B cell (primary cell): ENCODE measurements around the gene GUCD1. TPM values are rescaled to one million over a fixed set of nuclear protein-coding genes. Genes with fewer than 3 reads are reported as not detected.

Experiments used
- ATAC-seq: fragments of 200-7000 bp; cut with Tn5 transposase; one replicate; pipeline ENCODE4 v1.10.0; 2021; ENCODE audit warnings: low read depth, mild to moderate bottlenecking, moderate number of reproducible peaks, moderate library complexity
- CTCF ChIA-PET: fragments of 350-600 bp; sonication (Branson Sonifier 250); formaldehyde crosslinking; loops from one replicate; lab custom pipeline; 2021; ENCODE audit warnings: antibody characterized with exemption, inconsistent platforms; lab: Charles Lee
- POLR2A ChIA-PET: fragments of 350-600 bp; sonication (Branson Sonifier 250); formaldehyde crosslinking; loops from one replicate; lab custom pipeline; 2021; ENCODE audit warnings: antibody characterized with exemption; lab: Charles Lee
- DNase-seq: peaks from one replicate; pipeline ENCODE4 v3.0.0; 2013
- H2AFZ ChIP-seq: 2 replicates; pipeline ENCODE4 v1.6.1; 2012; ENCODE audit warnings: mild to moderate bottlenecking, low read depth, low read length; ENCODE audit not compliant: insufficient read depth, poor library complexity, severe bottlenecking
- H3K27ac ChIP-seq, 2 donors: 1 replicate in 1 of 2; 2 replicates in 1 of 2; pipeline ENCODE4 v1.5.1; 2012 to 2013; ENCODE audit warnings: low read length in 2 of 2, mild to moderate bottlenecking in 2 of 2, moderate library complexity in 1 of 2
- H3K27me3 ChIP-seq, 4 experiments: fragments of 200-600 bp in 1 of 4; sonication (generic) in 1 of 4; replicated peaks in 1 of 4; 1 replicate in 2 of 4; 2 replicates in 2 of 4; pipeline versions ENCODE4 v1.6.1 to v1.7.0; 2013 to 2016; ENCODE audit warnings: low read length in 3 of 4, mild to moderate bottlenecking in 2 of 4, mixed read lengths in 1 of 4, moderate library complexity in 1 of 4; ENCODE audit not compliant: insufficient read depth in 4 of 4, control insufficient read depth in 3 of 4; ENCODE audit errors: control extremely low read depth in 1 of 4
- H3K36me3 ChIP-seq, 2 experiments: replicated peaks in 1 of 2; 1 replicate in 1 of 2; 2 replicates in 1 of 2; pipeline versions ENCODE4 v1.6.1 to v1.7.1; 2013; ENCODE audit warnings: low read length in 1 of 2; ENCODE audit not compliant: insufficient read depth in 2 of 2, control insufficient read depth in 1 of 2; ENCODE audit errors: control extremely low read depth in 1 of 2, extremely low read depth in 1 of 2
- H3K4me1 ChIP-seq, 2 donors: fragments of 200-600 bp in 1 of 2; sonication (generic) in 1 of 2; 1 replicate in 1 of 2; 2 replicates in 1 of 2; pipeline versions ENCODE4 v1.5.1 to v1.6.1; 2013 to 2017; ENCODE audit warnings: low read length in 2 of 2; ENCODE audit not compliant: control insufficient read depth in 2 of 2, insufficient read depth in 2 of 2
- H3K4me2 ChIP-seq: replicated peaks from 2 replicates; pipeline ENCODE3; 2012; ENCODE audit warnings: mild to moderate bottlenecking, low read depth, low read length; ENCODE audit not compliant: poor library complexity, severe bottlenecking
- H3K4me3 ChIP-seq, 5 experiments: fragments of 200-600 bp in 1 of 5; sonication (generic) in 1 of 5; 1 replicate in 3 of 5; 2 replicates in 2 of 5; pipeline versions ENCODE4 v1.5.1 to v1.7.0; 2011 to 2016; ENCODE audit warnings: low read length in 4 of 5, mild to moderate bottlenecking in 4 of 5, low read depth in 2 of 5, control low read depth in 1 of 5, moderate library complexity in 1 of 5; ENCODE audit not compliant: insufficient read depth in 1 of 5; ENCODE audit errors: control extremely low read depth in 1 of 5, extremely low read depth in 1 of 5
- H3K79me2 ChIP-seq: fragments of 200-600 bp; sonication (generic); one replicate; pipeline ENCODE4 v1.6.0; 2016; ENCODE audit warnings: low read length; ENCODE audit not compliant: control insufficient read depth, insufficient read depth
- H3K9ac ChIP-seq: fragments of 200-600 bp; sonication (generic); 2 replicates; pipeline ENCODE4 v1.6.1; 2017; ENCODE audit warnings: mild to moderate bottlenecking, low read length, moderate library complexity
- H3K9me3 ChIP-seq, 3 donors: one replicate each; pipeline versions ENCODE4 v1.6.1 to v1.7.1; 2013; ENCODE audit warnings: low read length in 2 of 3; ENCODE audit not compliant: control insufficient read depth in 2 of 3, insufficient read depth in 1 of 3; ENCODE audit errors: control extremely low read depth in 1 of 3
- H4K20me1 ChIP-seq: 2 replicates; pipeline ENCODE4 v1.6.0; 2012; ENCODE audit warnings: mild to moderate bottlenecking, low read length; ENCODE audit not compliant: insufficient read depth, control insufficient read depth, poor library complexity, severe bottlenecking
- H3K27ac Mint-ChIP-seq: one replicate; pipeline ENCODE4 v1.8.0; 2021; ENCODE audit warnings: mixed read lengths
- H3K27me3 Mint-ChIP-seq: one replicate; pipeline ENCODE4 v1.8.0; 2021; ENCODE audit warnings: mixed read lengths
- H3K4me1 Mint-ChIP-seq: one replicate; pipeline ENCODE4 v1.8.0; 2021; ENCODE audit warnings: mixed read lengths
- H3K4me3 Mint-ChIP-seq: one replicate; pipeline ENCODE4 v1.8.0; 2021; ENCODE audit warnings: mixed read lengths
- H3K9me3 Mint-ChIP-seq: one replicate; pipeline ENCODE4 v1.8.0; 2022; ENCODE audit warnings: mixed read lengths; ENCODE audit not compliant: insufficient read depth
- CTCF ChIP-seq: fragments of 200-600 bp; IDR thresholded peaks from one replicate; pipeline ENCODE4 v1.8.0; 2022; ENCODE audit warnings: antibody characterized with exemption, mild to moderate bottlenecking
- EZH2 ChIP-seq: IDR thresholded peaks from 2 replicates; pipeline ENCODE4 v1.6.1; 2012; ENCODE audit warnings: borderline replicate concordance, low read depth, mild to moderate bottlenecking, moderate library complexity, low read length; ENCODE audit not compliant: insufficient read depth, poor library complexity, severe bottlenecking
- WGBS: methylation state at CpG from one replicate; pipeline ENCODE4 v1.1.5; 2013; ENCODE audit warnings: missing lambda C conversion rate; ENCODE audit not compliant: insufficient coverage; 5-methylcytosine and 5-hydroxymethylcytosine counted together
- intact Hi-C: fragments of 100-400 bp; cut with micrococcal nuclease; formaldehyde crosslinking; loops from one replicate; pipeline ENCODE4 v1.10.0; 2022
- polyA plus RNA-seq: library from polyadenylated mRNA; depleted of rRNA; stranded (reverse); fragments of >200 nt; gene quantifications from 2 replicates; pipeline ENCODE4 v1.2.3, GENCODE V29; 2012
- total RNA-seq, 2 donors: library from RNA; stranded (reverse); fragments of 120-200 nt in 1 of 2; gene quantifications; 1 replicate in 1 of 2; 2 replicates in 1 of 2; pipeline versions ENCODE4 v1.2.3 to v1.2.4, GENCODE V29; 2013 to 2022

The GUCD1 gene
- total and polyA plus RNA-seq, 2 donors (not counting 1 experiment from before 2014, with no cell fraction given): 257 to 378 TPM

GRCh38 chr22:24517446-24517845, 37.5 kb downstream of the GUCD1 start:
- no peak overlapping the region for H3K27ac Mint-ChIP-seq

GRCh38 chr22:24516301-24516737, 38.6 kb downstream of the GUCD1 start:
- Histone ChIP-seq H3K9ac (no peak overlapping the region), H2AFZ (no peak overlapping the region), H3K36me3 (no peaks in the 10 kb centered on the region), H3K27me3 (peaks cover 0 to 4% (median 1%) of the 10 kb centered on the region in 4 experiments), H3K9me3 (no peaks in the 10 kb centered on the region), H3K4me1 (peaks cover 14 to 16% of the 10 kb centered on the region in 2 donors), H4K20me1 (no peaks in the 10 kb centered on the region), H3K79me2 (no peaks in the 10 kb centered on the region), H3K27ac (no peak overlapping the region), H3K4me3 (no peak overlapping the region), H3K4me2 (no peak overlapping the region)
- H3K4me3 Mint-ChIP-seq: no peak overlapping the region
- intact Hi-C loops: no loop called here
- POLR2A ChIA-PET: no interaction called here
- 35% methylated on average over 3 of the region's 3 CpGs for WGBS
- no peaks in the 10 kb centered on the region for H3K9me3 Mint-ChIP-seq
- DNase-seq (no peak), ATAC-seq (no peak)
- H3K27me3 Mint-ChIP-seq: peaks cover 9% of the 10 kb centered on the region
- peaks cover 35% of the 10 kb centered on the region for H3K4me1 Mint-ChIP-seq
- CTCF ChIA-PET: no interaction called here
- no peak for TF ChIP-seq CTCF
- no peak for TF ChIP-seq EZH2
- no peak overlapping the region for H3K27ac Mint-ChIP-seq

More at GRCh38 chr22:24517446-24517845, 37.5 kb downstream of the GUCD1 start:
- H3K4me3 ChIP-seq: no peak overlapping the region
- 100% methylated on average over 2 of the region's 2 CpGs for WGBS
- ChIA-PET POLR2A (no interaction called here), CTCF (interaction anchor here (0.8 to 2.6 kb wide), 2 partner anchors 14 to 95 kb away, joined by 3 to 14 read pairs; no protein-coding TSS in a partner anchor)
- Mint-ChIP-seq H3K9me3 (no peaks in the 10 kb centered on the region), H3K27me3 (peaks cover 9% of the 10 kb centered on the region), H3K4me3 (no peak overlapping the region), H3K4me1 (peaks cover 32% of the 10 kb centered on the region)
- no peaks in the 10 kb centered on the region for H3K79me2 ChIP-seq
- no peaks in the 10 kb centered on the region for H3K9me3 ChIP-seq
- peaks cover 11 to 15% of the 10 kb centered on the region in 2 donors for H3K4me1 ChIP-seq
- ATAC-seq: no peak
- intact Hi-C loops: no loop called here
- TF ChIP-seq CTCF (no peak), EZH2 (no peak)
- no peak overlapping the region for H2AFZ ChIP-seq
- no peak overlapping the region for H3K9ac ChIP-seq
- no peaks in the 10 kb centered on the region for H4K20me1 ChIP-seq
- H3K4me2 ChIP-seq: no peak overlapping the region
- DNase-seq: no peak
- peaks cover 0 to 4% (median 1%) of the 10 kb centered on the region in 4 experiments for H3K27me3 ChIP-seq
- H3K27ac ChIP-seq: no peak overlapping the region
- H3K36me3 ChIP-seq: no peaks in the 10 kb centered on the region
